GM18517 (cell line): Measurements from ENCODE around the gene MRPL20.
"Not testable (repeated sequence)": the region's sequence is repeated elsewhere in the genome, so short reads cannot be mapped to it uniquely, and the experiment has no call there.

Experiments used
- ATAC-seq: cut with Tn5 transposase; IDR thresholded peaks from one replicate; pipeline ENCODE4 v1.9.1; 2021; ENCODE audit warnings: mild to moderate bottlenecking, moderate library complexity; ENCODE audit not compliant: unreplicated experiment

The MRPL20 gene

GRCh38 chr1:1437904-1438376 is 30.8 kb upstream of the MRPL20 start:
- ATAC-seq = no peak

- ATAC-seq = no peak
Observed at GRCh38 chr1:1437033-1437903, 30.2 kb upstream of the MRPL20 start.

GRCh38 chr1:1436630-1437032 is 29.5 kb upstream of the MRPL20 start:
- no peak for ATAC-seq

GRCh38 chr1:1435911-1436629 is 29.0 kb upstream of the MRPL20 start:
- no peak for ATAC-seq

- ATAC-seq = no peak
Observed at GRCh38 chr1:1435106-1435903, 28.2 kb upstream of the MRPL20 start, which contains the start of gene VWA1. Gene VWA1, plus strand, starts transcription at chr1:1435690. Its CDS starts 59 bp downstream, at chr1:1435749.

- ATAC-seq = no peak
Observed at GRCh38 chr1:1434824-1435105, 27.7 kb upstream of the MRPL20 start.

GRCh38 chr1:1434131-1434823 is 27.2 kb upstream of the MRPL20 start:
- ATAC-seq = no peak

- no peak for ATAC-seq
Observed at GRCh38 chr1:1433804-1434130, 26.7 kb upstream of the MRPL20 start.

GRCh38 chr1:1432951-1433803 is 26.1 kb upstream of the MRPL20 start:
- no peak for ATAC-seq

GRCh38 chr1:1432274-1432950 is 25.3 kb upstream of the MRPL20 start:
- no peak for ATAC-seq

GRCh38 chr1:1431845-1432273 is 24.8 kb upstream of the MRPL20 start:
- ATAC-seq = no peak

GRCh38 chr1:1430992-1431844 is 24.1 kb upstream of the MRPL20 start:
- no peak for ATAC-seq

GRCh38 chr1:1430114-1430982 is 23.3 kb upstream of the MRPL20 start:
- ATAC-seq = no peak

GRCh38 chr1:1429671-1430073 is 22.6 kb upstream of the MRPL20 start:
- ATAC-seq = no peak

GRCh38 chr1:1428967-1429366 is 21.9 kb upstream of the MRPL20 start:
- not testable (repeated sequence) for ATAC-seq

GRCh38 chr1:1428174-1428573 is 21.1 kb upstream of the MRPL20 start:
- ATAC-seq = no peak

- ATAC-seq = no peak
Observed at GRCh38 chr1:1427820-1428148, 20.7 kb upstream of the MRPL20 start.
